ENCODE data around the gene ADAMTS2.

ADAMTS2 gene

DNA sequence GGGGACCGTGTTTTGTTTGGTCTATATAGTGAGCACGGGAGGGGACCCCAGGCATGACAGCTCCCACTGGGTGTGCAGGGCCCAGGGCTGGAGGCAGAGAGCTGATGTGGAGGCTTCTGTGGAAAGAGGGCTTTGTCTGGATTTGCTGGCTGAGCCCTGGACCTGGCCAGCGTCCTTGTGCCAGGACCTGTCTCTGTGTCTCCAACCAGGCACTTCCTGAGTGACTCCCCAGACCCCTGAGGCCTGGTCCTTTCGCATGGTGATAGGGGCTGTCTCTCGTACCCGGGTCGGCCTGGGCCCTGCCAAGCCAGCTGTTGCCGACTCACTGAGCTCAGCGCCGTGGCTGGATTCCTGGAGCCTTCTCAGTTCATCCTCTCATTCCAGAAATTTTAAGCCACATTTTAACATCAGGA, 77.6 kb downstream of the ADAMTS2 start:
- no peaks in the 10 kb centered on the region for H3K9me3 ChIP-seq (ENCODE audit: low read depth, low read length)
- H3K27ac ChIP-seq = no peak overlapping the region
- no peaks in the 10 kb centered on the region for H3K36me3 ChIP-seq (ENCODE audit: insufficient read depth, low read length)
- no peak overlapping the region for H3K4me3 ChIP-seq
- no peak overlapping the region for H3K9ac ChIP-seq (ENCODE audit: insufficient read length)
- no peak for TF ChIP-seq EZH2 (IDR thresholded peaks at IDR 0.05)
- TF ChIP-seq FOXP2 (optimal IDR thresholded peaks at IDR 0.05; ENCODE audit: control extremely low read depth, extremely low read length, insufficient read depth) = no peak
- DNase-seq (ENCODE audit: low read depth, low spot score) = no peak

DNA sequence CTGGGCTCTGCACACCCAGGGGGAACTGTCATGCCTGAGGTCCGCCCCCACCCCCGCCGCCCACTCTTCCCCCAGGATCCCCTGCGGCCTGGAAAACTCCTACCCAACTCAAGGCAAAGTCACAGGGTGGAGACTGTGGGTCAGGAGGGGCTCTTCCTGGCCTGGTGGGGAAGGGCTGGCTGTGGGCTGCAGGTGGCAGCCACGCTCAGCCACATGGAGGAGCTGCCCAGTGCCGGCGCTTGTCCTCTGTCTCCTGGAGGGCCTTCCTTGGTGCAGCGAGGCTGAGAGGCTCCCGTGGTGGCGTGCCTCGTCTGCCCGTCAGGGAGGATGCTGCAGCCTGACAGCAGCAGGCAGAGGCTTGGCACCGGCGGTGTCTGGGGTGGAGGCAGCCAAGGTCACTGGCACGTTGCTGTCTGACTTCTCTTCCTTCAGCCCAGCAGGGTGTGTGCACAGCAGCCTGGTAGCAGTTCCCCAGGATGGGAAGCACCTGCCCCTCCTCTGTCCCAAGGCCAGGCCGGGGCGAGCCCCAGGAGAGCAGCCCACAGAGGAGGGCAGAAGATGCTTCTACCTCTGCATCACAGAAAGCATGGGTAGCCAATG, 78.1 kb downstream of the ADAMTS2 start:
- H3K9ac ChIP-seq (ENCODE audit: insufficient read length) = no peak overlapping the region
- no peak overlapping the region for H3K27ac ChIP-seq
- no peak for TF ChIP-seq POLR2AphosphoS5 (IDR thresholded peaks at IDR 0.05; ENCODE audit: borderline replicate concordance, low read depth, low read length)
- no peak for TF ChIP-seq EZH2 (IDR thresholded peaks at IDR 0.05)
- TF ChIP-seq FOXP2 (optimal IDR thresholded peaks at IDR 0.05; ENCODE audit: control extremely low read depth, extremely low read length, insufficient read depth) = no peak
- H3K9me3 ChIP-seq (ENCODE audit: low read depth, low read length) = no peaks in the 10 kb centered on the region
- H3K36me3 ChIP-seq (ENCODE audit: insufficient read depth, low read length) = no peaks in the 10 kb centered on the region
- no peak overlapping the region for H3K4me3 ChIP-seq
- no peak for DNase-seq (ENCODE audit: low read depth, low spot score)

DNA sequence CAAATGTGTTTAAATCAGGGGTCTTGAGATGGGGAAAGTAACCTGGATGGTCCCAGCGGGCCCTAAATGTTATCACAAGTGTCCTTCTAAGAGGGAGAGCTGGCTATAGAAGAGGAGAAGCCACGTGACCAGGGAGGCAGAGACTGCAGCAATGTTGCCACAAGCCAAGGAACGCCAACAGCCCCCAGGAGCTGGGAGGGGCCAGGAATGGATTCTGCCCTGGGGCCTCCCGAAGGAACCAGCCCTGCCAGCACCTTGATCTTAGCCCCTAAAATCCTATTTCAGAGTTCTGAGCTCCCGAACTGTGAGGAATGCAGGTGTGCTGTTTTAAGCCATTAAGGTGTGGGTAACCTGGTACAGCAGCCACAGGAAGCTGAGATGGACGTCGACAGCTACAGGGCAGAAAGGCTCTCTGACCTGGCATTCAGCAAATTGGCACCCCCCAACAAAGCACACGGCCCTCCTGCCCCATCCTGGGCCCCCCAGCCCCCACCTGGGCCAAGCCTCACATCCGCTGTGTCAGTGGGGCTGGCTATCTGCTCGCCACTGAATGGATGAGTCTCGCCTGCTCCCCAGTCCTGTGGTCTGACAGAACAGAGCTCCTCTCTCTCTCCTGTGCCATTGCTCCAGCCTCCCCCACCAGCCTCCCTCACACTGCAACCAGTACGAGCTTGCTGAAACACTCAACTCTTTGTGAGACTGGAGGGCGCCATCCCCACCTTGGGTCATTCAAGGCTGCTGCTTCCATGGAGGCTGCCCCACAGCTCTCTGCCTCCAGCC, 78.8 kb downstream of the ADAMTS2 start:
- DNase-seq (ENCODE audit: low read depth, low spot score) = no peak
- Histone ChIP-seq H3K9me3 (ENCODE audit: low read depth, low read length) (no peaks in the 10 kb centered on the region), H3K36me3 (ENCODE audit: insufficient read depth, low read length) (no peaks in the 10 kb centered on the region), H3K9ac (ENCODE audit: insufficient read length) (no peak overlapping the region), H3K4me3 (no peak overlapping the region), H3K27ac (no peak overlapping the region)
- TF ChIP-seq POLR2AphosphoS5 (IDR thresholded peaks at IDR 0.05; ENCODE audit: borderline replicate concordance, low read depth, low read length) = no peak

- no peak for DNase-seq (ENCODE audit: low read depth, low spot score)
- H3K27ac ChIP-seq = no peak overlapping the region
- TF ChIP-seq POLR2AphosphoS5 (IDR thresholded peaks at IDR 0.05; ENCODE audit: borderline replicate concordance, low read depth, low read length) = no peak
- no peak for TF ChIP-seq FOXP2 (optimal IDR thresholded peaks at IDR 0.05; ENCODE audit: control extremely low read depth, extremely low read length, insufficient read depth)
- no peaks in the 10 kb centered on the region for H3K36me3 ChIP-seq (ENCODE audit: insufficient read depth, low read length)
- H3K4me3 ChIP-seq = no peak overlapping the region
- no peaks in the 10 kb centered on the region for H3K9me3 ChIP-seq (ENCODE audit: low read depth, low read length)
- H3K9ac ChIP-seq (ENCODE audit: insufficient read length) = no peak overlapping the region
Measured at GRCh38 chr5:179265514-179266290, 79.6 kb downstream of the ADAMTS2 start.

DNA sequence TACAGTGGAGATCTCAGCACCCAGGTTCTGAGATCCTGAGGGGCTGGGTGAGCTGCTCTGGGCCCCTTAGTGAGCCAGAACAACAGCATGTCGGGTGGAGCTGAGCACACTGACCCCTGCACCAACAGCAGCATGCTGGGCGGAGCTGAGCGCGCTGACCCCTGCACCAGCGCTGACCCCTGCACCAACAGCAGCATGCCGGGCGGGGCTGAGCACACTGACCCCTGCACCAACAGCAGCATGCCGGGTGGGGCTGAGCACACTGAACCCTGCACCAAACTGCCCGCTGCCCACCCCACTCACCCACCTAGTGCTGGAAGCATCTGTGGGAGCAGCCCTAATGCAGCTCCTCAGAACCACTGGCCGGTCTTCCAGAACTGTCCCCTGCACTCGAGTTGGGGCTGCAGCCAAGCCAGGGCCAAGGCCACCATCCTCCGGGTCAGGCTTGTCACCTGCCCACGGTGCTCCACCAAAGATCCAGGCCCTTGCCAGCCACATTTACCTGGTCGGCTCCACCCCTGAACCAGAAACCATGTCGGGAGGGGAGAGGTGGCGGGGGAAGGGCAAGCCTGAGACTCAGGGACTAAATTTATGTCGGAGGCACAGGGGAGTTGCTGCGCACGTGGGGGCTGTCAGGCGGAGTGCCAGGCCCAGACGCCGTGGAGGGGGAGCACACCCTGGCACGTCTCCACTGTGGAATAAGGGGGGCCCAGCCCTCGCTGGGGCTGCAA, 80.3 kb downstream of the ADAMTS2 start:
- DNase-seq (ENCODE audit: low read depth, low spot score) = no peak
- Histone ChIP-seq H3K4me3 (no peak overlapping the region), H3K36me3 (ENCODE audit: insufficient read depth, low read length) (no peaks in the 10 kb centered on the region), H3K9me3 (ENCODE audit: low read depth, low read length) (no peaks in the 10 kb centered on the region), H3K9ac (ENCODE audit: insufficient read length) (no peak overlapping the region), H3K27ac (no peak overlapping the region)
- TF ChIP-seq EZH2 (IDR thresholded peaks at IDR 0.05) = no peak
- no peak for TF ChIP-seq POLR2AphosphoS5 (IDR thresholded peaks at IDR 0.05; ENCODE audit: borderline replicate concordance, low read depth, low read length)
- TF ChIP-seq FOXP2 (optimal IDR thresholded peaks at IDR 0.05; ENCODE audit: control extremely low read depth, extremely low read length, insufficient read depth) = no peak

DNA sequence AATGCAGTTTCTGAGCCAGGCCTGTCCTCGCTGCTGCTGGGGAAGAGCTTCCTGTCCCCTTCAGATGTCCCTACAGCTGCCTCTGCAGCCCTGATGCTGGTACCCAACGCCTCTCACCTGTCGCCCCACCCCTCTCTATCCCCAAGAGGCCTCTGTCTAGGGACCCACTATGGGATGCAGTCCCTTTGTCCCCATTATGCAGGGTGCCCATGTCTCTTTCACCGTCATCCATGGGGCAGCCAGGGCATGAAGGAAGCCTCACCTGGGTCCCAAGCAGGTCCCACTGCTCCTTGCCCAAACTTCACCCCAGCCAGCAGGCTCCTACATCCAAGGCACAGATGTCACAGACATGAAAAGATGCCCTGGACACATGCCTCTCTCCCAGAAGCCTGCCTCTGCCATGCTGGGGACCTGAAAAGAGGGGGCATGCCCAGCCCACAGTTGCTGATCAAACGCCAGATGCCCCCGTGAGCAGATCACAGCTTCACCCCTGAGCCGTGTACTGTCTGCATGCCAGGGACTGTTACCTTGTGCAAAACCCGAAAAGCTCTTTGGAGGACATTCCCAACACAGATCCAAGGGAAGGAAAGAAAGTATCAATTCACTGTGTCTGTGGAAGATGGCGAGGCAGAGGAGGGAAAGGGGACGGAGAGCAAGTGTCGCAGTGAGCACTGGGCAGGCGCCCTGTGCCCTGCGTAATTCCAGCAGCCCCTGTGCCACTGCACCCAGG, 81.0 kb downstream of the ADAMTS2 start:
- Histone ChIP-seq H3K36me3 (ENCODE audit: insufficient read depth, low read length) (no peaks in the 10 kb centered on the region), H3K9ac (ENCODE audit: insufficient read length) (no peak overlapping the region), H3K9me3 (ENCODE audit: low read depth, low read length) (no peaks in the 10 kb centered on the region), H3K4me3 (no peak overlapping the region), H3K27ac (no peak overlapping the region)
- TF ChIP-seq POLR2AphosphoS5 (IDR thresholded peaks at IDR 0.05; ENCODE audit: borderline replicate concordance, low read depth, low read length) = no peak
- TF ChIP-seq EZH2 (IDR thresholded peaks at IDR 0.05) = no peak
- no peak for TF ChIP-seq FOXP2 (optimal IDR thresholded peaks at IDR 0.05; ENCODE audit: control extremely low read depth, extremely low read length, insufficient read depth)
- DNase-seq (ENCODE audit: low read depth, low spot score) = no peak

DNA sequence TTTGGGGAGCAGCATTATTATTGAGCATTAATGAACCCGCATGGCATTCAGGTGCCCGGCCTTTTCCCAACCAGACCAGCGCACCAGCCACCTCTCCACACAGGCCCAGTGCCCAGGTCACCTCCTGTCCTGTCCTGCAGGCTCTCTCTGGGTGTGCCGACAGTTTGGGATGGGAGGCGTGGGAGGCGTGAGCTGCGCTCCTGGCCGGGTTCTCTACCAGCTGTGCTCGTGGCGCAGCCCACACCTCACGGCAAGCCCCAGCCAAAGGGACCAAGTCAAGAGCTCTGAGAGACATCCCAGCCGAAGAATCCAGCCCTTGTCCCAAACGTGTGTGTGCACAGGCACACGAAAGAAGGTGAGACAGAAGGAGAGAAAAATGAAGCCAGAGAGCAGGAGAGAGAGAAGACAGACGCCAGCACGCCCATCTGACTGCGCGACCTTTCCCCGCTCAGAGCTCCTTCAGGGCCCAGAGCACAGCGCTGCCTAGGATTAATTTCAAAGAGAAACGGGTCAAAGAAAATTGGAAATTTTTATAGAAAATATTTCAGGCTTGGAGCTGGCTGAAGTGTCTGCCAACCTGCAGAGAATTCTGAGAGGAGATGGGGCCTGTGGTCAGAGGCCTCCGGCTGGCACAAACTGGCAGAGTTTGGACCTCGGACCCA, 81.7 kb downstream of the ADAMTS2 start:
- H3K27ac ChIP-seq = no peak overlapping the region
- no peaks in the 10 kb centered on the region for H3K9me3 ChIP-seq (ENCODE audit: low read depth, low read length)
- H3K9ac ChIP-seq (ENCODE audit: insufficient read length) = no peak overlapping the region
- DNase-seq (ENCODE audit: low read depth, low spot score) = no peak
- TF ChIP-seq EZH2 (IDR thresholded peaks at IDR 0.05) (no peak), FOXP2 (optimal IDR thresholded peaks at IDR 0.05; ENCODE audit: control extremely low read depth, extremely low read length, insufficient read depth) (no peak)
- no peaks in the 10 kb centered on the region for H3K36me3 ChIP-seq (ENCODE audit: insufficient read depth, low read length)
- no peak overlapping the region for H3K4me3 ChIP-seq
